C4-2B (cell line): ENCODE data around the gene BARX2.

Experiments
- H3K27ac ChIP-seq: fragments of 450-650 bp; 2 replicates; pipeline ENCODE4 v1.5.1; 2017
- CTCF ChIP-seq: fragments of 450-650 bp; conservative IDR thresholded peaks from 2 replicates; pipeline ENCODE4 v1.5.1; 2017; ENCODE audit warnings: mild to moderate bottlenecking
- ZFX ChIP-seq: fragments of 450-650 bp; IDR thresholded peaks from 2 replicates; pipeline ENCODE4 v1.6.1; 2017

BARX2 gene

GRCh38 chr11:129408865-129409444 is 33.3 kb downstream of the BARX2 start:
- H3K27ac ChIP-seq: no peak overlapping the region
- TF ChIP-seq CTCF: no peak
- TF ChIP-seq ZFX: no peak

GRCh38 chr11:129410395-129410960 is 34.8 kb downstream of the BARX2 start:
- no peak overlapping the region for H3K27ac ChIP-seq
- TF ChIP-seq CTCF (no peak), ZFX (no peak)

- no peak for TF ChIP-seq ZFX
- no peak for TF ChIP-seq CTCF
- no peak overlapping the region for H3K27ac ChIP-seq
Observed at GRCh38 chr11:129412494-129412893, 36.8 kb downstream of the BARX2 start.

GRCh38 chr11:129414144-129414872 is 38.7 kb downstream of the BARX2 start:
- TF ChIP-seq ZFX: no peak
- no peak for TF ChIP-seq CTCF
- H3K27ac ChIP-seq: no peak overlapping the region

- TF ChIP-seq ZFX: no peak
- no peak for TF ChIP-seq CTCF
- H3K27ac ChIP-seq: no peak overlapping the region
Observed at GRCh38 chr11:129416080-129416820, 40.6 kb downstream of the BARX2 start.

GRCh38 chr11:129417458-129417857 is 41.8 kb downstream of the BARX2 start:
- no peak overlapping the region for H3K27ac ChIP-seq
- TF ChIP-seq ZFX (no peak), CTCF (no peak)

- no peak overlapping the region for H3K27ac ChIP-seq
- TF ChIP-seq CTCF (no peak), ZFX (no peak)
Observed at GRCh38 chr11:129418039-129418438, 42.4 kb downstream of the BARX2 start.
